Measurements from ENCODE around the gene ZNF485. TPM values are rescaled to one million over a fixed set of nuclear protein-coding genes. Genes with fewer than 3 reads are reported as not detected.

Gene ZNF485
- total RNA-seq, 1 experiment from 2014 or later: 1.8 TPM

DNA sequence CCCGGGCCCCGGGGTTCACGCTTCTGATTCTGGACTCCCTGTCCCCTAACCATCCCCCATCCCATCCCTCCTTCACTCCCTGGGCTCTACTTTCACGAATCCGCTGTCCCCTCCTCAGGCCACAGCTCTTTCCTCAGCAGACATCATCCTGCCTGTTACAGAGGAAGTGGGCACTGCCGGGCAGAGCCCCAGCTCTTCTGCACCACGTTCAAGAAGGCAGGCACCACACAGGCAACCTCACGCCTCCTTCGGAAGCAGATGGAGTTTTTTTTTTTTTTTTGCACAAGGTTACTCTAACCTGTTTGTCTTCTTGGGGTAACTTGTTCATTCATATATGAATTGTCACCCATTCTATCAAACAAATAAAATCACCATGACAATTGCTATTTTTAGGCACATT is 60.3 kb downstream of the ZNF485 start:
- Histone ChIP-seq H3K36me3 (no peaks in the 10 kb centered on the region), H3K4me1 (replicated peaks) (no peaks in the 10 kb centered on the region), H3K27me3 (replicated peaks) (peaks cover 5% of the 10 kb centered on the region), H3K9me3 (replicated peaks) (no peaks in the 10 kb centered on the region), H3K27ac (no peak overlapping the region), H3K4me3 (no peak overlapping the region)
- DNase-seq (ENCODE audit: low read depth in 1 of 2, low spot score in 2 of 2): no peak

DNA sequence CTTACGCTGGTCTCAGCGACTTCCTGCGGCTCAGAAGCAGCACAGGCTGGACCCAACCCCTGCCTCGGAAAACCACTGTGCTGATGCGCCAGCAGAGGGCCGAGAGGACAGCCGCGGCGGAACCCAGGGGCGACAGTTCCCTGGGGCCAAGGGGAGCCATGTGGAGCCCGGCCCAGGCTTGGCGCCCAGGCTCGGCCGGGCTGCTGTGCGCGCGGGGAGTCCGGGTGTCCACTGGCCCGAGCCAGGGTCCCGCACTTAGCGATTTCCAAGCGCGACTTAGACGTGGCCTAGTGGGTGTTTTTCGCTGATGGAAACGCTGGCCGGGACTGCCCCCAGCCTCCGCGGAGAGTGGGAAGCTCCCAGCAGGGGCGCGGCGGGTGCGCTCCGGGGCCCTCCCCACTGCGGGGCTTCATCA is 61.1 kb downstream of the ZNF485 start:
- DNase-seq (ENCODE audit: low read depth in 1 of 2, low spot score in 2 of 2): no peak
- Histone ChIP-seq H3K9me3 (replicated peaks) (no peaks in the 10 kb centered on the region), H3K4me3 (no peak overlapping the region), H3K27ac (no peak overlapping the region), H3K27me3 (replicated peaks) (peaks cover 3% of the 10 kb centered on the region; the same call in 1 of the 2 replicates), H3K4me1 (replicated peaks) (no peaks in the 10 kb centered on the region), H3K36me3 (no peaks in the 10 kb centered on the region)

Other genes with a start within 250 kb of the ZNF485 start
- gene FXYD4, start 234.8 kb upstream of the ZNF485 start, total RNA-seq (2014; rRNA removed; shearing (Covaris generic)): not detected in 2 replicates
- gene HNRNPF, start 197.3 kb upstream of the ZNF485 start, total RNA-seq (2014; rRNA removed; shearing (Covaris generic)): 156 and 237 TPM in 2 replicates
- gene ZNF487, start 169.3 kb upstream of the ZNF485 start, total RNA-seq (2014; rRNA removed; shearing (Covaris generic)): 2.4 and 3.9 TPM in 2 replicates
- 1.7 and 2.5 TPM in 2 replicates for gene ZNF239, start 31.8 kb upstream of the ZNF485 start, total RNA-seq (2014; rRNA removed; shearing (Covaris generic))
- 29.8 and 41.3 TPM in 2 replicates for gene ZNF32, start 42.4 kb downstream of the ZNF485 start, total RNA-seq (2014; rRNA removed; shearing (Covaris generic))

Measured in SJSA1 (cell line).